Measurements from ENCODE around the gene PURA. TPM values are rescaled to one million over a fixed set of nuclear protein-coding genes. Genes with fewer than 3 reads are reported as not detected.

Gene PURA
- total RNA-seq, 1 donor from 2014 or later, result 11.4 TPM

GRCh38 chr5:140165101-140165922 is 51.4 kb downstream of the PURA start:
- no peak for DNase-seq (ENCODE audit: extremely low spot score, unreplicated experiment)
- Mint-ChIP-seq H3K9me3 (ENCODE audit: unreplicated experiment) (no peaks in the 10 kb centered on the region), H3K36me3 (ENCODE audit: unreplicated experiment) (no peaks in the 10 kb centered on the region), H3K27ac (ENCODE audit: unreplicated experiment) (no peak overlapping the region), H3K4me1 (ENCODE audit: unreplicated experiment) (no peaks in the 10 kb centered on the region), H3K27me3 (ENCODE audit: unreplicated experiment) (peaks cover 12% of the 10 kb centered on the region), H3K4me3 (ENCODE audit: unreplicated experiment) (no peak overlapping the region)
- TF ChIP-seq CTCF (IDR thresholded peaks at IDR 0.05), result no peak

- H3K36me3 Mint-ChIP-seq (ENCODE audit: unreplicated experiment), result no peaks in the 10 kb centered on the region
- no peak overlapping the region for H3K4me3 Mint-ChIP-seq (ENCODE audit: unreplicated experiment)
- H3K27ac Mint-ChIP-seq (ENCODE audit: unreplicated experiment), result no peak overlapping the region
- H3K9me3 Mint-ChIP-seq (ENCODE audit: unreplicated experiment), result no peaks in the 10 kb centered on the region
- no peak for DNase-seq (ENCODE audit: extremely low spot score, unreplicated experiment)
- TF ChIP-seq CTCF (IDR thresholded peaks at IDR 0.05), result no peak
- H3K27me3 Mint-ChIP-seq (ENCODE audit: unreplicated experiment), result peaks cover 9% of the 10 kb centered on the region
- H3K4me1 Mint-ChIP-seq (ENCODE audit: unreplicated experiment), result no peaks in the 10 kb centered on the region
Measured at GRCh38 chr5:140165923-140166270, 52.0 kb downstream of the PURA start.

- H3K27ac Mint-ChIP-seq (ENCODE audit: unreplicated experiment), result no peak overlapping the region
- no peaks in the 10 kb centered on the region for H3K9me3 Mint-ChIP-seq (ENCODE audit: unreplicated experiment)
- no peak for DNase-seq (ENCODE audit: extremely low spot score, unreplicated experiment)
- no peaks in the 10 kb centered on the region for H3K36me3 Mint-ChIP-seq (ENCODE audit: unreplicated experiment)
- H3K4me1 Mint-ChIP-seq (ENCODE audit: unreplicated experiment), result no peaks in the 10 kb centered on the region
- H3K4me3 Mint-ChIP-seq (ENCODE audit: unreplicated experiment), result no peak overlapping the region
- H3K27me3 Mint-ChIP-seq (ENCODE audit: unreplicated experiment), result peaks cover 9% of the 10 kb centered on the region
- no peak for TF ChIP-seq CTCF (IDR thresholded peaks at IDR 0.05)
Measured at GRCh38 chr5:140166911-140167310, 53.0 kb downstream of the PURA start.

- DNase-seq (ENCODE audit: extremely low spot score, unreplicated experiment), result no peak
- no peak for TF ChIP-seq CTCF (IDR thresholded peaks at IDR 0.05)
- Mint-ChIP-seq H3K36me3 (ENCODE audit: unreplicated experiment) (no peaks in the 10 kb centered on the region), H3K4me1 (ENCODE audit: unreplicated experiment) (no peaks in the 10 kb centered on the region), H3K27ac (ENCODE audit: unreplicated experiment) (no peak overlapping the region), H3K9me3 (ENCODE audit: unreplicated experiment) (no peaks in the 10 kb centered on the region), H3K4me3 (ENCODE audit: unreplicated experiment) (no peak overlapping the region), H3K27me3 (ENCODE audit: unreplicated experiment) (peaks cover 3% of the 10 kb centered on the region)
Measured at GRCh38 chr5:140168371-140168770, 54.5 kb downstream of the PURA start.

GRCh38 chr5:140169410-140169809 is 55.5 kb downstream of the PURA start:
- Mint-ChIP-seq H3K27ac (ENCODE audit: unreplicated experiment) (no peak overlapping the region), H3K36me3 (ENCODE audit: unreplicated experiment) (no peaks in the 10 kb centered on the region), H3K27me3 (ENCODE audit: unreplicated experiment) (peaks cover 6% of the 10 kb centered on the region), H3K4me3 (ENCODE audit: unreplicated experiment) (no peak overlapping the region), H3K4me1 (ENCODE audit: unreplicated experiment) (no peaks in the 10 kb centered on the region), H3K9me3 (ENCODE audit: unreplicated experiment) (no peaks in the 10 kb centered on the region)
- no peak for DNase-seq (ENCODE audit: extremely low spot score, unreplicated experiment)
- TF ChIP-seq CTCF (IDR thresholded peaks at IDR 0.05), result no peak
